Transverse colon (tissue), 4 donors: ENCODE results near the gene CCDC12.

Experiments
- POLR2A ChIP-seq: fragments of 450-650 bp; IDR thresholded peaks from one replicate; pipeline ENCODE4 v1.6.1; 2016; ENCODE audit warnings: antibody characterized with exemption, mild to moderate bottlenecking, moderate library complexity
- POLR2AphosphoS5 ChIP-seq, 3 donors: sonication (generic); formaldehyde crosslinking; IDR thresholded peaks; one replicate each; pipeline ENCODE4 v1.6.1; 2016; ENCODE audit warnings: antibody characterized with exemption in 3 of 3
- TF ChIP-seq, protein P1 (sequence below), 5 experiments: fragments of 200-600 bp in 3 of 5; fragments of 450-650 bp in 2 of 5; sonication (generic) in 3 of 5; IDR thresholded peaks; 1 replicate in 2 of 5; 2 replicates in 3 of 5; pipeline ENCODE4 v1.5.1; 2016 to 2017; ENCODE audit warnings: antibody characterized with exemption in 5 of 5, inconsistent platforms in 3 of 5, mild to moderate bottlenecking in 2 of 5, moderate library complexity in 1 of 5

DNA sequence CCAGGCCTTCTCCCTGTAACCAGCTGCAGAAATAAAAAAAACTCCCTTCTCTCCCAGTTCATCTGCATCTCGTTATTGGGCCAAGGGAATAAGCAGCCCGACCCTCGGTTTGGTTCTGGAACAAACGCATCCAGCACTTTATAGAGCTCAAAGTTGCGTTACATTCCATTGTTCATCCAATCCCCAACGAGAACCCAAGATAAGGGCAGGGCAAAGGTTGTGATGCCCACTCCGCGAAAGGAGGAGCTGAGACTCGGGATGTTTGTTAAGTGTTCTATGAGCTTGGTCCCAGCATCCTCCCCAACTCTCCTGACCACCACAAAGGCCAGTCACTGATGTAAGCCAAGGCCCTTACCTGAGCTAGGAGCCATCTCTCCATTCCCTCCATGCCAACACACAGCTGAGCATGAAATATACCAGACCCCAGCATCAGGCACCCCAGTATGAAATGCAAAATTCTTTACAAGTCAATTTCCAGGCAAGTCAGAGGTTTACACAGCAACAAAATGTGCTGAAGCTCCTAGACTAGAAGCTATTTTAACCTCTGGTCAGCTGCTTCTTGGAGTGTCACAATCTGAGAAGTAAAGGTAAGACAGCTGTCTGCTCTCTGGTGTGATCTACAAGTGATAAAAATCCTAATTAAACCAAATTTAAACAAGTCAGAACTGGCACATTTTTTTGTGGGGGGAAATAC, 17.9 kb downstream of the CCDC12 start:
- TF ChIP-seq, protein P1, sequence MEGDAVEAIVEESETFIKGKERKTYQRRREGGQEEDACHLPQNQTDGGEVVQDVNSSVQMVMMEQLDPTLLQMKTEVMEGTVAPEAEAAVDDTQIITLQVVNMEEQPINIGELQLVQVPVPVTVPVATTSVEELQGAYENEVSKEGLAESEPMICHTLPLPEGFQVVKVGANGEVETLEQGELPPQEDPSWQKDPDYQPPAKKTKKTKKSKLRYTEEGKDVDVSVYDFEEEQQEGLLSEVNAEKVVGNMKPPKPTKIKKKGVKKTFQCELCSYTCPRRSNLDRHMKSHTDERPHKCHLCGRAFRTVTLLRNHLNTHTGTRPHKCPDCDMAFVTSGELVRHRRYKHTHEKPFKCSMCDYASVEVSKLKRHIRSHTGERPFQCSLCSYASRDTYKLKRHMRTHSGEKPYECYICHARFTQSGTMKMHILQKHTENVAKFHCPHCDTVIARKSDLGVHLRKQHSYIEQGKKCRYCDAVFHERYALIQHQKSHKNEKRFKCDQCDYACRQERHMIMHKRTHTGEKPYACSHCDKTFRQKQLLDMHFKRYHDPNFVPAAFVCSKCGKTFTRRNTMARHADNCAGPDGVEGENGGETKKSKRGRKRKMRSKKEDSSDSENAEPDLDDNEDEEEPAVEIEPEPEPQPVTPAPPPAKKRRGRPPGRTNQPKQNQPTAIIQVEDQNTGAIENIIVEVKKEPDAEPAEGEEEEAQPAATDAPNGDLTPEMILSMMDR (IDR thresholded peaks at IDR 0.05): no peak
- TF ChIP-seq POLR2A (no peak), POLR2AphosphoS5 (IDR thresholded peaks at IDR 0.05) (no peak)
